OCI-LY7 (cell line): Measurements from ENCODE around the gene SNX15.

Experiments used
- EZH2phosphoT487 ChIP-seq: fragments of 200-600 bp; sonication (generic); IDR thresholded peaks from 2 replicates; pipeline ENCODE4 v1.6.1; 2018; ENCODE audit warnings: low read depth, borderline replicate concordance, mild to moderate bottlenecking, mixed run types, antibody characterized with exemption, low read length, moderate library complexity, mixed read lengths
- TF ChIP-seq, protein P1 (sequence below): fragments of 200-600 bp; sonication (generic); conservative IDR thresholded peaks from 2 replicates; pipeline ENCODE4 v1.5.1; 2014; ENCODE audit warnings: mild to moderate bottlenecking, antibody characterized with exemption, low read length, moderate library complexity, mixed read lengths

DNA sequence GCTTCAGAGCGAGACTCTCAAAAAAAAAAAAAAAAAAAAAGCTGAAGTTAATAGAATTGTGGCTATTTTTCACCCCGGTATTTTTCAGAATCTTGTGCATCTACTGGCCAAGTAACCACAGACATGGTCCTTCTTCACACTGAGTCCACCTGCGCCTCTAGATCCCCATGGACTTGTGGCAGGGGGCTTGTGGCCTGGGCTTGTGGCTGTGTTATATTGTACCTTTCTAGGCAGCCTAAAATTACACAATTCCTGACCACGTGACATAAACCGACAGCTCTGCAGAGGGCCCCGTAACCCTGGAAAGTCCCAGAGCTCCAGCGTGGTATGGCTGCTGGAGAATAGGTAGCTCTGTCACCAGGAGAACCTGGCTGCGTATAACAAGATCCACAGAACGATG, 42.0 kb downstream of the SNX15 start:
- TF ChIP-seq, protein P1, sequence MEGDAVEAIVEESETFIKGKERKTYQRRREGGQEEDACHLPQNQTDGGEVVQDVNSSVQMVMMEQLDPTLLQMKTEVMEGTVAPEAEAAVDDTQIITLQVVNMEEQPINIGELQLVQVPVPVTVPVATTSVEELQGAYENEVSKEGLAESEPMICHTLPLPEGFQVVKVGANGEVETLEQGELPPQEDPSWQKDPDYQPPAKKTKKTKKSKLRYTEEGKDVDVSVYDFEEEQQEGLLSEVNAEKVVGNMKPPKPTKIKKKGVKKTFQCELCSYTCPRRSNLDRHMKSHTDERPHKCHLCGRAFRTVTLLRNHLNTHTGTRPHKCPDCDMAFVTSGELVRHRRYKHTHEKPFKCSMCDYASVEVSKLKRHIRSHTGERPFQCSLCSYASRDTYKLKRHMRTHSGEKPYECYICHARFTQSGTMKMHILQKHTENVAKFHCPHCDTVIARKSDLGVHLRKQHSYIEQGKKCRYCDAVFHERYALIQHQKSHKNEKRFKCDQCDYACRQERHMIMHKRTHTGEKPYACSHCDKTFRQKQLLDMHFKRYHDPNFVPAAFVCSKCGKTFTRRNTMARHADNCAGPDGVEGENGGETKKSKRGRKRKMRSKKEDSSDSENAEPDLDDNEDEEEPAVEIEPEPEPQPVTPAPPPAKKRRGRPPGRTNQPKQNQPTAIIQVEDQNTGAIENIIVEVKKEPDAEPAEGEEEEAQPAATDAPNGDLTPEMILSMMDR: no peak
- no peak for TF ChIP-seq EZH2phosphoT487
